GM19023 (cell line): ENCODE measurements around the gene CHRNA3.

Source experiments
- ATAC-seq: cut with Tn5 transposase; IDR thresholded peaks from one replicate; pipeline ENCODE4 v1.9.1; 2021; ENCODE audit warnings: mild to moderate bottlenecking, moderate library complexity; ENCODE audit not compliant: unreplicated experiment

Gene CHRNA3

DNA sequence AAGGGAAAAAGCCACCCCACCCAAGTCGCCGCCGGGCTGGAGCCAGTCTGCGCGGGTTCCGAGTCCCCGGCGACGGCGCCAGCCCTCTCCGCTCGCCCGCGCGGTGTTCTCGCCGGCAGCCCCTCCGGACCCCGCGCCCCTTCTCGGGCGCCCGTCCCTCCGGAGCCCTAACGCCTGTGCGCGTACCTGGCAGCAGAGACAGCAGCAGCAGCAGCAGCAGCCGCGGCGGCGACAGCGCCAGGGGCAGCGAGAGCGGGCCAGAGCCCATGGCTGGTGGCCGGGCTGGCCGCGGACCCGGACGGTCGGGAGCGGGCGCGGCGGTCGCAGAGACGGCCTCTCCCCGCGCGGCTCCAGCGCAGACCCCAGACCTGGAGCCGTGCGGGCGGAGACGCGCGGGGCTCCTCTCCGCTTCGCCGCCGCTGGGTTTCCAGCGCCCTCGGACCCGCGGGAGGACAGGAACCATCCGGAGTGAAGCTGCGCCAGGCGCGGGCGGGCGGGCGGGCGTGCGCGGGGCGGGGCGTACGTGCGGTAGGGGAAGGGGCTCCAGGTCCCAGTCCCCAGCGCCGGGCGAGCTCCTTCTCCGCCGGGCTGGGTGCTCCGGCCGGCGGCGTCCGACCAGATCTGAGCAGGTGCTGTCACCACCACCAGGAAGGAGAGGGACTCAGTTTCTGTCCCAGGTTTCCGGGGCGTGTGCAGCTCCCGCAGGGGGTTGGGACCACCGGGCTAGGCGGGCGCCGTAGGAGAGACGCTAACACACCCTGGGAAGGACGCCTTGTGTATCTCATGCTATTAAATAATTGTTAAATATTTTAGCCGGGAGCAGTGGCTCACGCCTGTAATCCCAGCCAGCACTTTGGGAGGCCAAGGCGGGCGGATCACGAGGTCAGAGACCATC lies at the start of gene CHRNA3:
CHRNA3 (minus strand) TSS at position 470 of the 895 bp plus-strand sequence; CDS start at position 268, 202 bp downstream.
- no peak for ATAC-seq

DNA sequence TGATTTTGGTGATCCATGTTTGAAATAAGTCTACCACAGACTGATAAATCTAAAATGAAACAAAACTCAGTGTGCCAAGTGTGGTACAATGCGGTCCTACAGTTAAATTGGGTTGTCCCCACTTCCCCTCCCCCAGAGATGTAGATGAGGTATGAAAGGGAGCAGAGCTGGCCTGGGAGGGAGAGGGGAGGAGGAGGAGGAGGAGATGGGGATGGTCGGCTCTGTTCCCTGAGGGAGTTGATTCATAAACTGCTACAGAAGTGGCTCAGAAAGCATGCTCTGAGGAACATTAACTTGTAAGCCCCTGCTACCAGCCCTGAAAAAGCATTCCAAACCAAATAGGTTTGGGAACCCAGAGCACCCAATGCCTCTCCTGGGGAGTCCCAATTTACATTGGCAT lies 48.2 kb upstream of the CHRNA3 start:
- ATAC-seq: no peak

DNA sequence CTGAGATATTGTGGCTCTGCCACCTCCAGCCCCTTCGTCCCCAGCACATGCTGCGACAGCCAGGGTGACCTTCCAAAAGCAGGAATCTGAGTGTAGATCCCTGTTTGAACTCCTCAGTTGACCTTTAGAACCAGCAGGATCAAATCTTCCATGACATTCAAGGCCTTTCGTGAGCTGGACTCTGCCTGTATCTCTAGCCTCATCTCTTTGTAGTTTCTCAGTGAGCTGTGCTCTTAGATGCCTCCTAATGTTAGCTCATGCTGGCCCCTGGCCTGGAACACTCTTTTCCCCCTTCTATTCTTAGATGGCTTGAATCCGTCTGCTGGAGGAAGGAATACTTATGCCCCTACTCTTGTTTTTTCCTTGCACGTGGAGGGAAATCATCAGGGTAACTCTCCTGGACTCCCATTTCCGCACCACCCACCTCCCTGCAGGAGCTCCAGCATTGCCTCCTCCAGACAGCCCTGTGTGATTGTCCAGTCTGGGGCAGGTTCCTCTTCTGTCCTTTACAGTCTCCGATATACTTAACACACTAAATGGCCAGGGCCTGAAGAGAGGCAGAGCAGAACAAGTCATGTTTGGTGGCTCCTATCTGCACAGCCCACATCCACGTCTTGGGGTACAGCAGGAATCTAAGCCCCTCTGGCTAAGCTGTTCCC lies 46.9 kb upstream of the CHRNA3 start:
- ATAC-seq: no peak

DNA sequence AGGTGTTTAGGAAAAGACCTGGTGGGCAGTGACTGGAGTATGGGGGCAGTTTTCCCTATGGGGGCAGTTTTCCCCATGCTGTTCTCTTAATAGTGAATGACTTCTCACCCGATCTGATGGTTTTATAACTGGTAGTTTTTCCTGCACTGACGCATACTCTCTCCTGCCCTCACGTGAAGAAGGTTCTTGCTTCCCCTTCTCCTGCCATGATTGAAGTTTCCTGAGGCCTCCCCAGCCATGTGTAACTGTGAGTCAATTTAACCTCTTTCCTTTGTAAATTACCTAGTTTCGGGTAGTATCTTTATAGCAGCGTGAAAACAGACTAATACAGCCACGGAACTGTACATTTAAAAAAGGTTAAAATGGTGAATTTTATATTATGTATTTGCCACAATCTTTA lies 45.2 kb upstream of the CHRNA3 start:
- no peak for ATAC-seq

DNA sequence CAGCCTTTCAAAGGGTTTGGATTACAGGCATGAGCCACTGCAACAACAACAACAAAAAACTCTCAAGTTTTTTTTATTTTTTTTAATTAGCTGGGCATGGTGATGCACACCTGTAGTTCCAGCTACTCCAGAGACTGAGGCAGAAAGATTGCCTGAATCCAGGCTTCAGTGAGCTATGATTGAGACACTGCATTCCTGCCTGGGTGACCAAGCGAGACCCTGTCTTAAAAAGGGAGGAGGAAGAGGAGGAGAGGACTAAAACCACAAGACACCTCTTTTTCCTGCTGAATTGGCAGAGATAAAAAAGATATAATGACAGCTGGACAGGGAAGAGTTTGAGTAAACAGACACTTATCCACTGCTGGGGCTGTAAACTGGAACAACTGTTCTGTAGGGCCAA lies 42.9 kb upstream of the CHRNA3 start:
- no peak for ATAC-seq

DNA sequence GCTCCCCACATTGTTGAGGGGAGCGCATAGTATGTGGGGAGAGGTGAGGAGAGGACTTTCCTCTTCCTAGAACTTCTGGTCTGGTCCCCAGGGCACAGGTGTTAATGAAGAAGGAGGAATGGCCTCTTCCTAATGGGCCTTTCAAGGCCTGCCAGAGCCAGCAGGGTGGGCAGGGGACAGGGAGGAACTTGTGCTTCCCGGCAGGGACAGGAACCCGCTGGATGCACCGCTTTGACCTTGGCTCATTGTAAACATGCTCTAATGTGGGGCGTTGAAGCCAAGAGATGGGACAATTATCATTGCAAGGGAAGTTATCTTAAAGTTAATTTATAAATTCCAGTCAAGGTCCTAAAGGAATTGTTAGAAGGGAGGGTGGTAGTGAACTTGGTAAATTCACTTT lies 41.2 kb upstream of the CHRNA3 start:
- ATAC-seq: no peak

DNA sequence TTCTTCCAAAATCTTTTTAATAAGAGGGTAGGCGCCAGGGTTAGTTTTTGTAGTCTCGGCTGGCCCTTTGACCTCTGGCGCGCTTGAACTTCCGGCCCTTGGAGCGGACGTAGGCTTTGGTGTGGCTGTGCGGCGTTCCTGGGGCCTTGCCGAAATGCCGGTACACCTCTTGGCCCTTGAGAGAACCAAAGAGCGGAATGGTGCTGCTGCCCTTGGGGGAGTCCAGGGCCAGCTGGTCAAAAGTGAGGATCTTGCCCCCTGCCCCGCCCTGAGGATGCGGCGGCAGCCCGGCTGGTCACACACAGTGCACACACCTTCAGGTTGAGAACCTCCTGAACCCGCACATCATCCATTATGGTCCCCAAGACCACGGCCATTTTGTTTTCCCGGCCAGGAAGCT lies 40.2 kb upstream of the CHRNA3 start:
- ATAC-seq: no peak

DNA sequence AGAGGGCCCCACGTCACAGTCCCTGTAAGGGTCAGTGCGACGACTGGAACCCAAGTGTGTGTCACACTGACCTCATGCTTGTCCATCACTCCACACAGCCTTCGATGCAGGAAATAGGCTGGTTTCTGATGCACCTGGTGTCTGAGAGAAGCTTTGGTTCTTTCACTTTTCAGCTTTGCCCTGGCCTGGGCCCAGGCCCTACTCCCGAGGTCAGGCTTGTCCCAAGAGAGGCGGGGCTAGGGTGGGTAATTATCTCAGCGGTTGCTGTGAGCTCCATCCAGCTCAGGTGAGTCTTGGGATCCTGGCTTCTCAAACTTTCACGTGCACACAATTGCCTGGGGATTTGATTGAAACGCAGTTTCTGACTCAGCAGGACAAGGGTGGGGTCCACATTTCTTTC lies 39.8 kb upstream of the CHRNA3 start:
- no peak for ATAC-seq

DNA sequence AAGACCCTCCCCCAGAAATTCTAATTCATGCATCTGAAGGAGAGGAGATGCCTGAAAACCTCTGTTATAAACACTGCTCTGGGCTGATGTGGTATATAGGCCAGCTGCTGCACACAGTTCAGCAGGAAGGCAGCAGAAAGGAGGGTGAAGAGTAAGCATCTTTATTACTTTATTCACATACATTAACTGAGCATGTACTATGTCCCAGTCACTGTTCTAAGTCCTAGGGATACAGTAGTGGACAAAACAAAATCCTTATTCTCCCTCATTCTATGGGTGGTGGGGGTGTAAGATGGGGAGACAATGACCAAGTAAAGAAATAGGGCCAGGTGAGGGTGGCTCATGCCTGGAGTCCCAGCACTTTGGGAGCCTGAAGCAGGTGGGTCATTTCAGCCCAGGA lies 38.0 kb upstream of the CHRNA3 start:
- ATAC-seq: no peak

DNA sequence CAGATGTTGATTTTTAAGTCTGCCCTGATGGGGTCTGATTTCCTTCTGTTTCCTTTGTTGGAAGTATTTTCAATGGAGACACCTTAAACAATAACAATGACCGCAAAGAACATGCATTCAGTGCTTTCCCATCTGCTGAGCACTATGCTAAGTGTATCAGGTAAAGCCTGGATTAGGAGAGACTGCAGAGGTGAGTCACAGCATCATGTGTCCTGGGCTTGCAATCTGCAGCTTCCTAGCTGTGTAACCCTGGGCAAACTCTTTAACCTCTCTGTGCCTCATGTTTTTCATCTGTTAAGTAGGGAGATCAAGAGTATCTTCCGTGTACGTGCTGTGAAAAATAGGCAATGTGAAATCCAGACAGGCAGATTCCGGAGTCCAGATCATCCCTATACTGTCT lies 33.5 kb upstream of the CHRNA3 start:
- ATAC-seq: no peak

DNA sequence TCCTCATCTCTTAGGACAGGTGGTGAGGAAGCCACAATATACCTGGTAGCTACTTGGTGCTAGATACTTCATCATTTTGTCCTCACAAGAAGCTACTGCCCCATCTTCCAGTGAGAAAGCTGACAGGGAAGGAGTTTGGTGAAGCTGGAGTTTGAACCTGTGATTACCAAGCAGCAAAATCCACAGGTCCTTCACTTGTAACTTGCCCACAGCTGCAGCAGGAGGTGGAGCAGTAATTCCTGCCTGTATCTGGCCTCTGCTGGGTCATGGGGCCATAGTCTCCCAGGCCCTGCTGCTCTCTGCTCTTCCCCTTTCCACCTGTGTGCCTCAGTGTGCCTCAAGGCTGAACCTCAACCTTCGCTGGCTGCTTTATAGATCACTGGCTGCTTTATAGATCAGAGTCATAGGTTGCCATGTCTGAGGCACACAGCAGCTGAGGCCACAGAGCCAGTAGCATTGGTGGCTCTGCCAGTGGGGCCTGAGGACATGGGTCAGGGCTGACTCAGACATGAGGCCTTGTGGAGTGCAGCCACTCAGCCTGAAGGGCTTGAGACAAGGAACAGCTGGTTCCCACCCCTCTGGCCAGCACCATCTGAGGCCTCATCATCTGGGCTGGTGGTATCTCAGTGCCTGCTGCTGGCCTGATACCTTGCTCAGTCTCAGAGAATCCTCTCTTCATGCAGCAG lies 31.3 kb upstream of the CHRNA3 start:
- ATAC-seq: no peak

DNA sequence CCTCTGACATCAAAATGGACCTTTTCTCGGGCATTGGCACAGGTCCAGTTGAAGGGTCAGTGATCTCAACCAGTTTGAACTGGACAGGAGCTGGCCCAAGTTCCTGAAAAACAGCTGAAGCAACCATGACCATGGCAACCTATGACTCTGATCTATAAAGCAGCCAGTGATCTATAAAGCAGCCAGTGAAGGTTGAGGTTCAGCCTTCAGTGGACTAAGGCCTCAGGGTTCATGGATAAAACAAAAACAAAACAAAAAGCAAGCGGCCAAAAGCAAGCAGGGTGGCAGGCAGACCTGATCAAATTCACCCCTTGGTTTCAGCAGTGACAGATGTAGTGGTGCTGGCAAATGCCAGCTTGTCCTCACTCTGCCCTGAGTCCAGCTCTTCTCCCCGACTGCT lies 30.2 kb upstream of the CHRNA3 start:
- ATAC-seq: no peak

DNA sequence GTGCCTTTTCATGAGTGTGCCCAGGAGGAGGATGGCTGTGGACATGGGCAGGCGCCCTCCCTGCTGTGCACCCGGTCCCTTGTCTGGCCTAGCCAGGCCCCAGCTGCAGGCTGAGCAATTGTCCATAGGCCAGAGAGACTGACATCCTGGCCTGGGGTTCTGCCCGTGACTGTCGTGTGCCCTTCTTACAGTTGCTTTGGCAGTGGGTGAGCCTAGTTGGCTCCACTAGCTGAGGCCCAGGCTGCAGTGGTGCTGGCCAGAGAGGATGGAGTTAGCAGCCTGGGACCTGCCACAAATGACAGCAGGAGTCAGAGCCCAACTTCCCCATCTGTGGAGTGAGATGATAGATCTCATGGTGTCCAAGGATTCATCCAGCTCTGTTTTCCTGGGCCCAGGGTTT lies 29.2 kb upstream of the CHRNA3 start:
- no peak for ATAC-seq

DNA sequence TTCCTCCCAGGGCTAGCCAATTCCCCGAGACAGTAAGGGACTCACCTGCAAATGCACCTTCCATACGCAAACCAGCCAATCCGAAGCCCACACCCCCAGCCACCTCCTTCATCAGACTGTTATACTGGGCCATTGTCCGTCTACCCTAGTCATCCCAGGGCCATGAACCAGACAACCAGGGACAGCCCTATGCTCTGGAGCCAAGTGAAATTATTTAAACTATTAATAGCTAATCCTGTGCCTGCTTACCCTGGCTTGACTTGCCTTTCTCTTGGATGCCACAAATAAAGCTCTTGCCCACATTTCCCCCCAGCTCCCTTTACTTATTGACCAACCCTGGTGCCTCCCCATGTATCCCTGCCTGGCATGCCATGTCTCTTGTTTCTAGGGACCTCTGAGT lies 24.2 kb upstream of the CHRNA3 start:
- no peak for ATAC-seq

DNA sequence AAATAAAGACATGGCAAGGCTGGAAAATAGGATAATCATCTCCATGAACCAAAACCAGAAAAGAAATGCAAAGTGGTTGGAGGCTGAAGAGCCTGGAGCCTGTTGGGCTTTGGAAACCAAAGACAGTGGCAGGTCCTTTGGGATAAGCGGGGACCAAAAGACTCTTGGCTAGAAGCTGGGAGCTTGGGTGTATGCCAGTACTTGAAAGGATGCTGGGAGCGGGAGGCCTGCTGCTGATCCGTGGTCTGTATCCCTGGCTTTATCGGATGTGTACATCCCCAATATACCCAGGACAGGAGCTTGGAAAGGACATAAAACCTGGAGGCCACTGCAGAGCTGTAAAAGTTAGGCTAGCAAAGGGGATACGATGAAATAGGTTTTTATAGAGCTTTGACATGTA lies 21.5 kb upstream of the CHRNA3 start:
- no peak for ATAC-seq

DNA sequence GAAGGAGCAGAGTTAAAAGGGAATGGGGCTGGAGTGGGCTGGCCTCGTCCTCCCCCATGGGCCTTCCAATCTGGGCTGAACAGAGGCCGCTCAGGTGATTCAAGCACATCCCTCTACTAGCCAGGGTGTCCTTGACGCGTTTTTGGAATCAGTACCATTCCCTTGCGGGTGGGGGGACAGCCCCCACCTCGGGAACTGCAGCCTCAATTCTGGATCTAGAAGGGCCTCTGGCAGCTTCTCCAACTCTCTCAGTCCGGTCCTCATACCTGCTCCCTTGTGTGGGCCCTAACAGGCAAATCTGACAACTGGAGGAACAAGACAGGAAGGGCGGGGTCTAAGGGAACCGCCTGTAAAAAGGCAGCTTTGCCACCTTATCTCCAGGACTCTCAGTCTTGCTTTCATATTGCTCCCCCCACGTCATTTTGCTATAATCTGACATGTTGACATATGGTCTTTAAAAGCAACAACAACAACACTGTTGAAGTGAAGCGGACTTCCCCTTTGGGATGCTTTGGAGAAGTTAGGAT lies 21.0 kb upstream of the CHRNA3 start:
- no peak for ATAC-seq

DNA sequence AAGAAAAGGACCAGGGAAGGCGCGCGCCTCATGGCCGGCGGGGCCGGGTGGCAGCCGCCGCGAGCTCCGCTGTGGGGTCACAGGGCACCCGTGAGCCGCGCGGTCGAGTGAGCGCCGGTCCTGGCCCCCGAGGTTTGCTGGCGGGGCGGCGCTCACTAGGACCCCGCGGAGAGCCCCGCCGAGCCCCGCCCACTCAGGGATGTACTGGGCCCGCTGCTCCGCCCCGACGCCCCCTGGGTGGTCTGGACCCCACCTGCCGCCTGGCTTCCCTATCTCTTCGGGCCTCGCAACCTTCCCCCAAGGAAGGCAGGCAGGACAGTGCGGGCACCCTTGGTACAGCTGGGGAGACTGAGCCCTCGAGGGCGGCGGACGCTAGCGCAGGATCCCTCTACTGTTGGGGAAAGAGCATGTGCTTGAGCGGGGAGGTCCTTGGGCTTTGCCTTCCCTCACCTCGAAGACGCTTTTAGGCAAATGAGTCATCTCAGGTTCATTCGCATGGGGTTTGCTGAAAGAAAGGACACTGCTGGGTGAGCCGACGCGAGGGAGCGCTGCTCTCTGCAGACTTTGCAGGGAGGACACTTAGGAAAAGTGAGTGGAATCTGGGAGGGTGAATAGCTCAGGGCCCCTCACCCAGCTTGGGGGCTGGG lies 20.4 kb upstream of the CHRNA3 start, which contains the start of gene CHRNB4:
CHRNB4 (minus strand) TSS at position 109 of the 647 bp plus-strand sequence; CDS start at position 32, 77 bp downstream.
- ATAC-seq: no peak

DNA sequence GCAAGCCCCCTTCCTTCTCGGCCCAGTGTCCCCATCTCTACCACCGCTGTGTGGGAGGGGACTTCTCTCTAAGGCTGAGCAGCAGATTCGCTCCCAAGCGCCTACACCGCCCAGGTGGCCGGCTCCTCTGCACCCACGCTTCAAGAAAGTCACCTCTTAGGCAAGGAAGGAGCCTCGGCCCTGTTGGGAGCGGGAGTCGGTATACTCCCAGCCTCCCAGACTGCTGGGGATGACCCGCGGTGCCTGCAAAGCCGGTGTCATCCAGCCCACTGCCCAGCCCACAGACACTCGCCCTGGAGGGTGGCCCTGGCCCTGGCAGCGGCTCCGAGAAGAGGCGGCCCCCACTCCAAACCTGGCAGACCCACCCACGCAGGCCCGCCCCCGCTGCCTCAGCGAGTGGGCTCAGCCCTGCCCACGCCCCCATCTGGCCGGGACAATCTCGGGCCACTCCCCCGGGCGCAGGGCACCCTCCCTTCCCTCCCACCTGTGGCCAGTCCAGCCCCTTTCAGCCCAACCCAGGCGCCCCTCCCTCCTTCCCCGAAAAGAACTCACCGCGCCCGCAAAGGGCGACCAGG lies 19.8 kb upstream of the CHRNA3 start:
- ATAC-seq: no peak

DNA sequence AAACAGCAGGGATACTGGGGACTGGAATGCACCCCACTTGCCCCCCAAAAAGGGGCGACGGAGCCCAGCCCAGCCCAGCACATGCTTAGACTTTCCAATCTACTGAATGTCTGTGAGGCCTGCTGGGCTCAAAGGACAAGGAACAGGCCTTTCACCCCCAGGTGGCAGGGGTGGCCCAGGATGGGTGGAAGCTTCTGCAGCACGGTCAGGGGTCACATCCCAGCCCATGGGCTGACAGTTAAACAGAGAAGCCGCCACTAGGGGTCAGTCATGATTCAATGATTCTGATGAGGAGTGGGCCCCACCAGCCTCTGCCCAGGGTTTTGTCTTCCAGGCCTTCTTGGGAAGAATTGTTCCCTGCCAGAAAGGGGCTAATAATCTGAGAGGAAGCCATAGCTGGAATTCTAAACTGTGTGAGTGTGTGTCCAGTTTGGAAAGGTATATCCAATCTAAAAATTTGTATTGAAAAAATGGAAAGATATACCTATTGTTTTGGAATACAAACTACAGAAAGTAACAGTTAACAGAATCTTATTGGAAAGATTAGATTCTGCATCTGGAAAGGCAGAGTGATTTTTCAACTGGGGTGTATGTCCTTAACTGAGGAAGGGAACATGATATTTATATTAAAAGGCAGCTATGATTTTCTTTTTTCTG lies 18.0 kb upstream of the CHRNA3 start:
- no peak for ATAC-seq

DNA sequence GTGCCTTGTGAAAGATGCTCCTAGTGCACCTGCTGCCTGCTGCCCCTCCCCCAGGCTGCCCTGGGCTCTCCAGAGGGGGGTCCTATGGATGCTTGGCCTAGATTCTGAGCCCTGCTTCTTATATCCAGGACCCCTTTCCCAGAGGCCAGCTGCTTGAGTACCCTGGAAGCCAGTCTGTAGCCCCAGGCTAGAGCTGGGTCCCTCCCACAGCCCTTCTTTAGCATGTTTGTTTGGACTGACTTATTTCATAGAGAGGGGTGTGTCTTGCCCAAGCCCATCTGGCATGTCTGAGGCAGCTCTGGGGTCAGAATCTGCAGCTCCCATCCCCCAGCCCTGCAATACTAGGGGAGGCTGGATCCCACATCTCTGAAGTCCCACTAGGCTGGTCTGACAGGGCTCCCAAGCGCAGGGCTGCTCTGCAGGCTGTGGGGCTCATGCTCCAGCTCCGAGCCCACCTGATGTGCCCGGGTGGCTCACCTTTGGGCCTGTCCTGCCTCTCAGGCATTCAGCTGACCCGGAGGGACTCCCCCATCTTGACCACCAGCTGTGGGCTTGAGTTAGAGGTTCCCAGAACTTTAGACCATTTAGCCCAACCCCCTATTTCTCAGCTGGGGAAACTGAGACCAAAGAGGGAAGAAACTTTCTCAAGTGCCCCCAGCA lies 17.1 kb upstream of the CHRNA3 start:
- no peak for ATAC-seq
